Trophoblast cell (in vitro differentiated cells and primary cell): ENCODE data around the gene COL16A1.

ENCODE experiments used
- DNase-seq, 2 donors: peaks; one replicate each; pipeline ENCODE4 v3.0.0-alpha.2; 2016
- H2AFZ ChIP-seq: 2 replicates; pipeline ENCODE4 v1.6.1; 2013; ENCODE audit warnings: low read length, moderate library complexity, mild to moderate bottlenecking; ENCODE audit not compliant: insufficient read depth, poor library complexity
- H2AK5ac ChIP-seq: 2 replicates; pipeline ENCODE4 v1.6.1; 2013; ENCODE audit warnings: mild to moderate bottlenecking, low read length
- H2BK120ac ChIP-seq: 2 replicates; pipeline ENCODE4 v1.6.1; 2013; ENCODE audit warnings: low read length, mild to moderate bottlenecking, moderate library complexity; ENCODE audit not compliant: insufficient read depth, poor library complexity
- H2BK12ac ChIP-seq: 2 replicates; pipeline ENCODE4 v1.6.1; 2013; ENCODE audit warnings: mild to moderate bottlenecking, low read length, moderate library complexity
- H2BK5ac ChIP-seq: 2 replicates; pipeline ENCODE4 v1.6.1; 2013; ENCODE audit warnings: low read length, low read depth, moderate library complexity, mild to moderate bottlenecking; ENCODE audit not compliant: poor library complexity
- H3K14ac ChIP-seq: 2 replicates; pipeline ENCODE4 v1.6.1; 2013; ENCODE audit warnings: mild to moderate bottlenecking, low read length
- H3K18ac ChIP-seq: 2 replicates; pipeline ENCODE4 v1.6.1; 2013; ENCODE audit warnings: mild to moderate bottlenecking, low read length
- H3K23ac ChIP-seq: 2 replicates; pipeline ENCODE4 v1.6.1; 2013; ENCODE audit warnings: low read length
- H3K27ac ChIP-seq: 2 replicates; pipeline ENCODE4 v1.5.1; 2013; ENCODE audit warnings: low read depth, mild to moderate bottlenecking, inconsistent platforms, low read length, moderate library complexity
- H3K27me3 ChIP-seq: 2 replicates; pipeline ENCODE4 v1.6.1; 2013; ENCODE audit warnings: inconsistent platforms, mild to moderate bottlenecking, low read length, moderate library complexity; ENCODE audit not compliant: insufficient read depth
- H3K36me3 ChIP-seq, 2 experiments: 1 replicate in 1 of 2; 2 replicates in 1 of 2; pipeline ENCODE4 v1.6.1; 2013; ENCODE audit warnings: low read length in 2 of 2, mild to moderate bottlenecking in 2 of 2, moderate library complexity in 1 of 2; ENCODE audit not compliant: insufficient read depth in 2 of 2, control insufficient read depth in 1 of 2
- H3K4ac ChIP-seq: 2 replicates; pipeline ENCODE4 v1.6.1; 2013; ENCODE audit warnings: low read depth, mild to moderate bottlenecking, low read length, moderate library complexity
- H3K4me1 ChIP-seq, 2 experiments: 1 replicate in 1 of 2; 2 replicates in 1 of 2; pipeline ENCODE4 v1.6.1; 2013; ENCODE audit warnings: low read length in 2 of 2, mild to moderate bottlenecking in 2 of 2, moderate library complexity in 1 of 2; ENCODE audit not compliant: insufficient read depth in 2 of 2, control insufficient read depth in 1 of 2
- H3K4me2 ChIP-seq: 2 replicates; pipeline ENCODE4 v1.6.1; 2013; ENCODE audit warnings: inconsistent platforms, mild to moderate bottlenecking, low read length, moderate library complexity
- H3K4me3 ChIP-seq: 2 replicates; pipeline ENCODE4 v1.5.1; 2013; ENCODE audit warnings: mild to moderate bottlenecking, low read depth, low read length, inconsistent platforms
- H3K79me1 ChIP-seq: one replicate; pipeline ENCODE4 v1.6.1; 2013; ENCODE audit warnings: low read length
- H3K79me2 ChIP-seq: 2 replicates; pipeline ENCODE4 v1.6.1; 2013; ENCODE audit warnings: low read length, mild to moderate bottlenecking; ENCODE audit not compliant: control insufficient read depth, insufficient read depth, poor library complexity
- H3K9ac ChIP-seq: 2 replicates; pipeline ENCODE4 v1.6.1; 2013; ENCODE audit warnings: mild to moderate bottlenecking, low read length
- H3K9me3 ChIP-seq: 2 replicates; pipeline ENCODE4 v1.6.1; 2013; ENCODE audit warnings: low read depth, mild to moderate bottlenecking, control low read depth, inconsistent platforms, low read length; ENCODE audit not compliant: insufficient read depth
- H4K12ac ChIP-seq: 2 replicates; pipeline ENCODE4 v1.6.1; 2013; ENCODE audit warnings: low read depth, mild to moderate bottlenecking, low read length, moderate library complexity
- H4K8ac ChIP-seq: 2 replicates; pipeline ENCODE4 v1.6.1; 2013; ENCODE audit warnings: low read depth, mild to moderate bottlenecking, low read length, moderate library complexity
- H4K91ac ChIP-seq: one replicate; pipeline ENCODE4 v1.6.1; 2013; ENCODE audit warnings: low read depth, mild to moderate bottlenecking, low read length, moderate library complexity
- WGBS: extraction: QIAGEN DNeasy Blood & Tissue Kit; methylation state at CpG from one replicate; pipeline ENCODE4 v1.1.7; 2013; ENCODE audit warnings: missing lambda C conversion rate; ENCODE audit not compliant: insufficient read length, insufficient coverage; ENCODE audit errors: extremely low coverage; 5-methylcytosine and 5-hydroxymethylcytosine counted together

Gene COL16A1

GRCh38 chr1:31664528-31664927 lies 39.3 kb downstream of the COL16A1 start:
- H3K23ac ChIP-seq = no peak overlapping the region
- no peaks in the 10 kb centered on the region for H3K79me2 ChIP-seq
- H3K27ac ChIP-seq = no peak overlapping the region
- no peak overlapping the region for H4K8ac ChIP-seq
- no peak overlapping the region for H4K12ac ChIP-seq
- H3K79me1 ChIP-seq = peaks cover 4% of the 10 kb centered on the region
- H2BK5ac ChIP-seq = no peak overlapping the region
- H3K4ac ChIP-seq = no peak overlapping the region
- H3K4me2 ChIP-seq = no peak overlapping the region
- H3K14ac ChIP-seq = no peak overlapping the region
- H3K18ac ChIP-seq = no peak overlapping the region
- H2AK5ac ChIP-seq = no peak overlapping the region
- no peaks in the 10 kb centered on the region for H3K9me3 ChIP-seq
- no peak overlapping the region for H2AFZ ChIP-seq
- no peaks in the 10 kb centered on the region for H3K27me3 ChIP-seq
- WGBS = no CpG with 5 or more reads among the region's 9 CpGs
- H3K9ac ChIP-seq = no peak overlapping the region
- no peak overlapping the region for H2BK120ac ChIP-seq
- H2BK12ac ChIP-seq = peak overlapping the region; percentile 7
- H3K4me3 ChIP-seq = no peak overlapping the region
- peaks cover 3 to 9% of the 10 kb centered on the region in 2 experiments for H3K4me1 ChIP-seq
- no peak for DNase-seq
- H4K91ac ChIP-seq = peak overlapping the region; percentile 12
- peaks cover 62 to 67% of the 10 kb centered on the region in 2 experiments for H3K36me3 ChIP-seq

DNA sequence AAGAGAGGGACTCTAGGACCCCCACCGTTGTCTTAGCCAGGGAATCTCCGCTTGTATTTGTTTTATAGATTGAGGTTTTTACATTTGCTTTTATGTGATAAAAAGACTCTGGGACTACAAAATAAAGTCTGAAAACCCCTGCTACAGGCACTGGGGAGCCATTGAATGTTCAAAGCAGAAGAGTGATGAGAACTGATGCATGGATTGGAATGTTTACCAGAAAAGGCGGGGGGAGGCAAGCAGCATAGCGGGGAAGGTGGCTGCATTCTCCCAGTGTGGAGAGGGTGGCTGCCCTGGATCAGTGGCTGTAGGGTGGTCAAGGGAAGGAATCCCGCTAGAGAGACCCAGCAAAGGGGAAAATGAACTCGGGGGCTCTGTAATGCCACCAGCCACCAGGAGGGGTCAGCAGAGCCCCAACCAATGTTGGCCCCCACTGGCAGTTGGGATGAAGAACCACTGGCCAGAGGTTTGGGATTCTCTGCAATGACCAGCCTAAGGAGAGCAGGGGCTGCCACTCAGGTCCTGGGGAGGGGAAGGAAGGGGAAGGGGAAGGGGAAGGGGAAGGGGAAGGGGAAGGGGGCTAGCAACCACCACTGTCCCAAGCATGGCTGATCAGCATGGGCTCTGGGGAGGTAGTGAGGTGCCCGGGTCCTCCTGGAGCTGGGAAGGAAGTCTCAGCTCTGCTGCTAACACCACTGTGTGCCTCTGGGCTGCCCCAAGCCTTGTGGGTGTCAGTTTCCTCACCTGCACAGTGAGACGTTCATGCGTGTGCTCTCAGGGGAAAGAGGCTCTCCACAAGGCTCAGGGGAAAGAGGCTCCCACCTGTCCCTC lies 40.0 kb downstream of the COL16A1 start:
- H3K9ac ChIP-seq = no peak overlapping the region
- peaks cover 61 to 66% of the 10 kb centered on the region in 2 experiments for H3K36me3 ChIP-seq
- H2BK5ac ChIP-seq = no peak overlapping the region
- H2AK5ac ChIP-seq = no peak overlapping the region
- H3K9me3 ChIP-seq = no peaks in the 10 kb centered on the region
- H3K23ac ChIP-seq = no peak overlapping the region
- H3K4me2 ChIP-seq = no peak overlapping the region
- peak overlapping the region; percentile 54 for H4K8ac ChIP-seq
- no peak overlapping the region for H3K14ac ChIP-seq
- no CpG with 5 or more reads among the region's 9 CpGs for WGBS
- H3K4ac ChIP-seq = no peak overlapping the region
- no peak overlapping the region for H4K12ac ChIP-seq
- no peak overlapping the region for H4K91ac ChIP-seq
- no peak overlapping the region for H2BK120ac ChIP-seq
- peaks cover 8 to 11% of the 10 kb centered on the region in 2 experiments for H3K4me1 ChIP-seq
- no peak overlapping the region for H3K4me3 ChIP-seq
- H3K27ac ChIP-seq = no peak overlapping the region
- no peak overlapping the region for H2AFZ ChIP-seq
- H3K18ac ChIP-seq = no peak overlapping the region
- no peaks in the 10 kb centered on the region for H3K27me3 ChIP-seq
- peaks cover 5% of the 10 kb centered on the region for H3K79me1 ChIP-seq
- no peaks in the 10 kb centered on the region for H3K79me2 ChIP-seq
- H2BK12ac ChIP-seq = peak overlapping the region; percentile 67
- DNase-seq = peak; percentile 38 to 79

DNA sequence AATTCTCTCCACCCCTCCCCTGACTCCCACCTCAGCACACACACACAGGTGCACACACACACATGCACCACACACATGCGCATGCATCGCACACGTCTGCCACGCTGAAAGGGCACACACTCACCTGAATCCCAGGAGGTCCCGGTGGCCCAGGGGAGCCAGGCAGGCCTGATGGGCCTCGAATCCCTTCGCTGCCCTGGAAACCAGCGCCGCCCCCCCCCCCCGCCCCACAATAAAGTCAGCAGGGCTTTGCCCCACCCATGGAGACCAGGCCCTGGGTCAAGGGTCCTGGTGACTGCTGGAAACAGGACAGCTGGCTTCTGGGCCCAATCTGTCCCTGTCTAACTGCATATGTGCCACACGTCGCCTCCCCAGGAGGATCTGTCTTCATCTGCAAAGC lies 41.4 kb downstream of the COL16A1 start:
- Histone ChIP-seq H3K4ac (no peak overlapping the region), H2BK12ac (no peak overlapping the region), H3K27me3 (no peaks in the 10 kb centered on the region)

GRCh38 chr1:31661856-31662255 lies 42.0 kb downstream of the COL16A1 start:
- H4K8ac ChIP-seq = no peak overlapping the region

More for the DNA sequence above, 41.4 kb downstream of the COL16A1 start:
- H2BK5ac ChIP-seq = no peak overlapping the region
- peak overlapping the region; percentile 64 for H4K91ac ChIP-seq
- no peak overlapping the region for H3K23ac ChIP-seq
- no peak overlapping the region for H3K27ac ChIP-seq
- no peak overlapping the region for H3K14ac ChIP-seq
- H3K18ac ChIP-seq = no peak overlapping the region
- DNase-seq = no peak
- no peak overlapping the region for H2BK120ac ChIP-seq
- H4K8ac ChIP-seq = no peak overlapping the region
- no peak overlapping the region for H3K4me2 ChIP-seq
- no peaks in the 10 kb centered on the region for H3K9me3 ChIP-seq
- WGBS = no CpG with 5 or more reads among the region's 12 CpGs
- no peak overlapping the region for H4K12ac ChIP-seq
- H3K4me3 ChIP-seq = no peak overlapping the region
- H2AK5ac ChIP-seq = no peak overlapping the region
- peaks cover 13 to 17% of the 10 kb centered on the region in 2 experiments for H3K4me1 ChIP-seq
- peaks cover 65 to 77% of the 10 kb centered on the region in 2 experiments for H3K36me3 ChIP-seq
- H2AFZ ChIP-seq = no peak overlapping the region
- H3K79me1 ChIP-seq = peaks cover 9% of the 10 kb centered on the region
- H3K79me2 ChIP-seq = no peaks in the 10 kb centered on the region
- no peak overlapping the region for H3K9ac ChIP-seq

More at GRCh38 chr1:31661856-31662255, 42.0 kb downstream of the COL16A1 start:
- H3K9me3 ChIP-seq = no peaks in the 10 kb centered on the region
- no peak overlapping the region for H3K18ac ChIP-seq
- no peak overlapping the region for H3K23ac ChIP-seq
- H3K36me3 ChIP-seq = peaks cover 65 to 72% of the 10 kb centered on the region in 2 experiments
- H4K12ac ChIP-seq = no peak overlapping the region
- H3K14ac ChIP-seq = peak overlapping the region; percentile 41
- no peak overlapping the region for H3K27ac ChIP-seq
- peak overlapping the region; percentile 56 for H2BK12ac ChIP-seq
- H3K9ac ChIP-seq = no peak overlapping the region
- no peak overlapping the region for H3K4me3 ChIP-seq
- peaks cover 11% of the 10 kb centered on the region for H3K79me1 ChIP-seq
- WGBS = no CpG with 5 or more reads among the region's 6 CpGs
- H4K91ac ChIP-seq = peak overlapping the region; percentile 64
- H2AK5ac ChIP-seq = peak overlapping the region; percentile 42
- no peak overlapping the region for H2BK5ac ChIP-seq
- H3K4ac ChIP-seq = no peak overlapping the region
- H2BK120ac ChIP-seq = no peak overlapping the region
- H3K4me1 ChIP-seq = peaks cover 15 to 22% of the 10 kb centered on the region in 2 experiments
- no peaks in the 10 kb centered on the region for H3K79me2 ChIP-seq
- no peaks in the 10 kb centered on the region for H3K27me3 ChIP-seq
- H2AFZ ChIP-seq = no peak overlapping the region
- DNase-seq = no peak
- no peak overlapping the region for H3K4me2 ChIP-seq
